IMR-90 (cell line): ENCODE data around the gene AKAP6. TPM values are rescaled to one million over a fixed set of nuclear protein-coding genes. Genes with fewer than 3 reads are reported as not detected.

ENCODE experiments used
- ATAC-seq: fragments of 200-7000 bp; cut with Tn5 transposase; 2 replicates; pipeline ENCODE4 v1.9.1; 2020; ENCODE audit warnings: low read depth, mild to moderate bottlenecking, moderate library complexity
- BruUV-seq: library from RNA; stranded (reverse); fragments of 400-500 nt; replicated peaks from 2 replicates; lab custom pipeline; 2021; lab: Mats Ljungman, UMichigan
- CTCF ChIA-PET: fragments of 300-600 bp; formaldehyde crosslinking; extraction: SDS; loops from one replicate; lab custom pipeline; 2021; ENCODE audit warnings: antibody characterized with exemption; lab: Yijun Ruan, JAX
- POLR2A ChIA-PET: fragments of 300-600 bp; sonication (Branson Sonifier 250); formaldehyde crosslinking; loops from one replicate; lab custom pipeline; 2022; ENCODE audit warnings: antibody characterized with exemption; ENCODE audit not compliant: unreplicated experiment; lab: Charles Lee
- DNase-seq: peaks from one replicate; pipeline ENCODE4 v3.0.0; 2013
- H2AFZ ChIP-seq: replicated peaks from 2 replicates; pipeline ENCODE3; 2013; ENCODE audit warnings: low read length, mild to moderate bottlenecking; ENCODE audit not compliant: poor library complexity
- H2AK5ac ChIP-seq: 2 replicates; pipeline ENCODE4 v1.6.1; 2013; ENCODE audit warnings: low read depth, low read length, inconsistent platforms
- H2AK9ac ChIP-seq: replicated peaks from 2 replicates; pipeline ENCODE3; 2013; ENCODE audit warnings: mild to moderate bottlenecking, low read depth, low read length, moderate library complexity; ENCODE audit not compliant: poor library complexity
- H2BK120ac ChIP-seq: 2 replicates; pipeline ENCODE4 v1.6.1; 2013; ENCODE audit warnings: low read depth, low read length, inconsistent platforms
- H2BK15ac ChIP-seq: 3 replicates; pipeline ENCODE4 v1.6.1; 2013; ENCODE audit warnings: low read depth, low read length, inconsistent platforms
- H2BK20ac ChIP-seq: 2 replicates; pipeline ENCODE4 v1.6.1; 2013; ENCODE audit warnings: low read depth, mild to moderate bottlenecking, inconsistent platforms, low read length, moderate library complexity
- H2BK5ac ChIP-seq: 2 replicates; pipeline ENCODE4 v1.6.1; 2013; ENCODE audit warnings: mild to moderate bottlenecking, low read depth, low read length, inconsistent platforms; ENCODE audit not compliant: poor library complexity, severe bottlenecking
- H3K14ac ChIP-seq: replicated peaks from 2 replicates; pipeline ENCODE4 v1.6.1; 2013; ENCODE audit warnings: low read depth, low read length, inconsistent platforms
- H3K18ac ChIP-seq: 2 replicates; pipeline ENCODE4 v1.6.1; 2013; ENCODE audit warnings: low read depth, low read length, control low read depth
- H3K23ac ChIP-seq: 2 replicates; pipeline ENCODE4 v1.6.1; 2013; ENCODE audit warnings: low read depth, low read length, inconsistent platforms
- H3K27ac ChIP-seq: 2 replicates; pipeline ENCODE4 v1.5.1; 2013; ENCODE audit warnings: mild to moderate bottlenecking, control low read depth, low read length; ENCODE audit not compliant: insufficient read depth
- H3K27me3 ChIP-seq: 2 replicates; pipeline ENCODE4 v1.6.1; 2013; ENCODE audit warnings: low read length; ENCODE audit not compliant: control insufficient read depth, insufficient read depth
- H3K36me3 ChIP-seq: 2 replicates; pipeline ENCODE4 v1.6.1; 2013; ENCODE audit warnings: low read length, mixed read lengths; ENCODE audit not compliant: control insufficient read depth, insufficient read depth
- H3K4ac ChIP-seq: 2 replicates; pipeline ENCODE4 v1.6.1; 2013; ENCODE audit warnings: low read depth, low read length, inconsistent platforms
- H3K4me1 ChIP-seq: 2 replicates; pipeline ENCODE4 v1.6.1; 2013; ENCODE audit warnings: low read length, mixed read lengths; ENCODE audit not compliant: control insufficient read depth, insufficient read depth
- H3K4me2 ChIP-seq: 2 replicates; pipeline ENCODE4 v1.6.1; 2013; ENCODE audit warnings: low read depth, mild to moderate bottlenecking, control low read depth, low read length, moderate library complexity
- H3K4me3 ChIP-seq: 2 replicates; pipeline ENCODE4 v1.5.1; 2013; ENCODE audit warnings: low read depth, mild to moderate bottlenecking, control low read depth, low read length, moderate library complexity; ENCODE audit not compliant: insufficient read depth
- H3K56ac ChIP-seq: 2 replicates; pipeline ENCODE4 v1.6.1; 2013; ENCODE audit warnings: low read length, inconsistent platforms; ENCODE audit not compliant: insufficient read depth; ENCODE audit errors: extremely low read depth
- H3K79me1 ChIP-seq, 2 experiments: 2 replicates each; pipeline ENCODE4 v1.6.1; 2013; ENCODE audit warnings: low read length in 2 of 2, inconsistent platforms in 1 of 2, low read depth in 1 of 2
- H3K9ac ChIP-seq: 2 replicates; pipeline ENCODE4 v1.6.1; 2013; ENCODE audit warnings: low read depth, low read length, control low read depth
- H3K9me1 ChIP-seq: 2 replicates; pipeline ENCODE4 v1.6.1; 2013; ENCODE audit warnings: low read length, inconsistent platforms; ENCODE audit not compliant: insufficient read depth
- H3K9me3 ChIP-seq: 2 replicates; pipeline ENCODE4 v1.6.1; 2013; ENCODE audit warnings: low read length; ENCODE audit not compliant: control insufficient read depth, insufficient read depth
- H4K20me1 ChIP-seq: 2 replicates; pipeline ENCODE4 v1.6.1; 2013; ENCODE audit warnings: low read length, inconsistent platforms; ENCODE audit not compliant: insufficient read depth
- H4K5ac ChIP-seq: 2 replicates; pipeline ENCODE4 v1.6.1; 2013; ENCODE audit warnings: mild to moderate bottlenecking, low read depth, low read length, control low read depth
- H4K8ac ChIP-seq, 2 experiments: 2 replicates each; pipeline ENCODE4 v1.6.1; 2013; ENCODE audit warnings: low read depth in 2 of 2, low read length in 2 of 2, control low read depth in 1 of 2, inconsistent platforms in 1 of 2
- H4K91ac ChIP-seq: 2 replicates; pipeline ENCODE4 v1.6.1; 2013; ENCODE audit warnings: low read depth, low read length, inconsistent platforms; ENCODE audit not compliant: insufficient read depth
- BHLHE40 ChIP-seq: fragments of 150-350 bp; IDR thresholded peaks from 2 replicates; pipeline ENCODE4 v1.6.1; 2016; ENCODE audit warnings: mild to moderate bottlenecking, low read depth, low read length
- CEBPB ChIP-seq: IDR thresholded peaks from 2 replicates; pipeline ENCODE4 v1.6.1; 2012; ENCODE audit warnings: low read depth, low read length, improper control_type of control experiment
- CHD1 ChIP-seq: IDR thresholded peaks from 2 replicates; pipeline ENCODE4 v1.6.1; 2012; ENCODE audit warnings: low read depth, low read length, improper control_type of control experiment
- MAFK ChIP-seq: IDR thresholded peaks from 2 replicates; pipeline ENCODE4 v1.6.1; 2012; ENCODE audit warnings: low read depth, low read length, improper control_type of control experiment
- MAZ ChIP-seq: IDR thresholded peaks from 2 replicates; pipeline ENCODE4 v1.6.1; 2012; ENCODE audit warnings: low read depth, mild to moderate bottlenecking, low read length, improper control_type of control experiment, moderate library complexity, borderline replicate concordance
- POLR2A ChIP-seq: IDR thresholded peaks from 2 replicates; pipeline ENCODE4 v1.6.1; 2012; ENCODE audit warnings: mild to moderate bottlenecking, low read depth, low read length
- RAD21 ChIP-seq: IDR thresholded peaks from 2 replicates; pipeline ENCODE4 v1.6.1; 2012; ENCODE audit warnings: low read length, improper control_type of control experiment
- RCOR1 ChIP-seq: IDR thresholded peaks from 2 replicates; pipeline ENCODE4 v1.6.1; 2012; ENCODE audit warnings: mild to moderate bottlenecking, low read length, improper control_type of control experiment; ENCODE audit not compliant: insufficient replicate concordance
- USF2 ChIP-seq: fragments of 150-350 bp; IDR thresholded peaks from 2 replicates; pipeline ENCODE4 v1.6.1; 2017; ENCODE audit warnings: mild to moderate bottlenecking, antibody characterized with exemption, low read length, low read depth
- dilution Hi-C: fragments of 300-500 bp; cut with HindIII; formaldehyde crosslinking; loops from one replicate; pipeline ENCODE4 v1.14.3; 2018; ENCODE audit warnings: low sequenced_read_pairs; ENCODE audit not compliant: unreplicated experiment
- in situ Hi-C: fragments of 300-500 bp; cut with MboI; formaldehyde crosslinking; loops from 3 replicates; pipeline ENCODE4 v1.14.3; 2019; ENCODE audit warnings: low sequenced_read_pairs, inconsistent platforms, mixed read lengths
- intact Hi-C: fragments of 100-400 bp; cut with micrococcal nuclease; formaldehyde crosslinking; loops from 2 replicates; pipeline ENCODE4 v1.10.0; 2022
- polyA plus RNA-seq, 3 experiments: library from polyadenylated mRNA; depleted of rRNA; stranded (reverse); fragments of >200 nt; gene quantifications; 2 replicates each; pipeline ENCODE4 v1.2.3, GENCODE V29; 2012; ENCODE audit warnings: low replicate concordance in 1 of 3
- total RNA-seq: library from RNA; depleted of rRNA; stranded (reverse); fragments of >200 nt; gene quantifications from 2 replicates; pipeline ENCODE4 v1.2.3, GENCODE V29; 2012
- TF ChIP-seq, protein P1 (sequence below): conservative IDR thresholded peaks from 2 replicates; pipeline ENCODE4 v1.5.1; 2012; ENCODE audit warnings: mild to moderate bottlenecking, low read depth, low read length, improper control_type of control experiment

AKAP6 gene
- total and polyA plus RNA-seq, 2 of the 4 experiments (the other 2 are of a cell fraction) = 0.22 to 1.6 TPM

DNA sequence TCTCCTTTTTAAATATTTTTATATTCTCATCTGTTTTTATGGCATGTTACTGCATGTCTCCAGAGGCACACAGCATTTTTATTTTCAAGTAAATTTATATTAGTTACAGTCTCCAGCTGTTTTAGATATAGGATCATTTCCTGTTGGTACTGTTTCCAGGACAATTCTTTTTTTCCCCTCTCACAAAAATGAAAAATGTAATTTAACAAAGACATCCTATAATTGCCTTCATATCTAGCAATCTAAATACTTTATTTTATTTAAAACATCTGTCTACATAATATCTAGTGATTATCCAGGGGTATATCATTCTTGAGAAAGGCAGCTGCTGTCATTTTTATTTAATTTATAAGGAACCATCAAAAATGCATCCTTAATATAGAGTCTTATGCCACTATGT, 337.2 kb downstream of the AKAP6 start:
- Histone ChIP-seq H2AFZ (no peak overlapping the region), H3K4ac (no peak overlapping the region), H4K20me1 (no peaks in the 10 kb centered on the region), H2AK9ac (no peak overlapping the region), H3K4me2 (no peak overlapping the region), H3K56ac (no peak overlapping the region), H3K4me3 (no peak overlapping the region), H3K18ac (no peak overlapping the region), H2BK20ac (no peak overlapping the region), H2AK5ac (no peak overlapping the region), H4K91ac (no peak overlapping the region), H2BK5ac (no peak overlapping the region), H3K9me1 (no peaks in the 10 kb centered on the region), H2BK15ac (no peak overlapping the region), H3K9me3 (no peaks in the 10 kb centered on the region), H2BK120ac (no peak overlapping the region), H3K9ac (no peak overlapping the region), H3K36me3 (no peaks in the 10 kb centered on the region), H3K27ac (no peak overlapping the region), H3K23ac (no peak overlapping the region), H3K79me1 (no peaks in the 10 kb centered on the region), H3K4me1 (no peaks in the 10 kb centered on the region), H4K8ac (no peak overlapping the region), H4K5ac (no peak overlapping the region), H3K27me3 (no peaks in the 10 kb centered on the region), H3K14ac (no peak overlapping the region)
- no peak for TF ChIP-seq USF2
- no peak for TF ChIP-seq MAZ
- no peak for TF ChIP-seq CEBPB
- no peak for TF ChIP-seq BHLHE40
- TF ChIP-seq POLR2A = no peak
- no peak for TF ChIP-seq MAFK
- no peak for TF ChIP-seq RCOR1
- TF ChIP-seq CHD1 = no peak
- no peak for TF ChIP-seq RAD21
- TF ChIP-seq, protein P1, sequence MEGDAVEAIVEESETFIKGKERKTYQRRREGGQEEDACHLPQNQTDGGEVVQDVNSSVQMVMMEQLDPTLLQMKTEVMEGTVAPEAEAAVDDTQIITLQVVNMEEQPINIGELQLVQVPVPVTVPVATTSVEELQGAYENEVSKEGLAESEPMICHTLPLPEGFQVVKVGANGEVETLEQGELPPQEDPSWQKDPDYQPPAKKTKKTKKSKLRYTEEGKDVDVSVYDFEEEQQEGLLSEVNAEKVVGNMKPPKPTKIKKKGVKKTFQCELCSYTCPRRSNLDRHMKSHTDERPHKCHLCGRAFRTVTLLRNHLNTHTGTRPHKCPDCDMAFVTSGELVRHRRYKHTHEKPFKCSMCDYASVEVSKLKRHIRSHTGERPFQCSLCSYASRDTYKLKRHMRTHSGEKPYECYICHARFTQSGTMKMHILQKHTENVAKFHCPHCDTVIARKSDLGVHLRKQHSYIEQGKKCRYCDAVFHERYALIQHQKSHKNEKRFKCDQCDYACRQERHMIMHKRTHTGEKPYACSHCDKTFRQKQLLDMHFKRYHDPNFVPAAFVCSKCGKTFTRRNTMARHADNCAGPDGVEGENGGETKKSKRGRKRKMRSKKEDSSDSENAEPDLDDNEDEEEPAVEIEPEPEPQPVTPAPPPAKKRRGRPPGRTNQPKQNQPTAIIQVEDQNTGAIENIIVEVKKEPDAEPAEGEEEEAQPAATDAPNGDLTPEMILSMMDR = no peak
- intact Hi-C loops (no loop called here), in situ Hi-C loops (no loop called here), dilution Hi-C loops (no loop called here)
- no TSS peak for BruUV-seq
- ATAC-seq (no peak), DNase-seq (no peak)
- ChIA-PET CTCF (interaction anchor here (1.5 kb wide), 1 partner anchor 18 kb away, joined by 3 read pairs; no protein-coding TSS in a partner anchor), POLR2A (no interaction called here)
